Parathyroid adenoma (tissue), 2 donors: ENCODE results near the gene MYO1D.

ENCODE experiments used
- H2AFZ ChIP-seq: fragments of 300-600 bp; sonication (generic); one replicate; pipeline ENCODE4 v1.7.0; 2017; ENCODE audit warnings: antibody characterized with exemption, mild to moderate bottlenecking
- H3K27ac ChIP-seq: fragments of 300-600 bp; sonication (generic); one replicate; pipeline ENCODE4 v1.7.0; 2017
- H3K27me3 ChIP-seq: fragments of 300-600 bp; sonication (generic); one replicate; pipeline ENCODE4 v1.7.0; 2017; ENCODE audit warnings: low read length; ENCODE audit not compliant: control insufficient read depth, insufficient read depth
- H3K36me3 ChIP-seq: fragments of 300-600 bp; sonication (generic); one replicate; pipeline ENCODE4 v1.7.0; 2017; ENCODE audit warnings: low read length; ENCODE audit not compliant: control insufficient read depth, insufficient read depth
- H3K4me1 ChIP-seq: fragments of 300-600 bp; sonication (generic); one replicate; pipeline ENCODE4 v1.7.0; 2017; ENCODE audit warnings: control low read depth
- H3K4me2 ChIP-seq: fragments of 300-600 bp; sonication (generic); one replicate; pipeline ENCODE4 v1.7.0; 2017; ENCODE audit warnings: low read length
- H3K4me3 ChIP-seq: fragments of 300-600 bp; sonication (generic); one replicate; pipeline ENCODE4 v1.7.0; 2017; ENCODE audit warnings: low read depth, low read length
- H3K79me2 ChIP-seq: fragments of 300-600 bp; sonication (generic); one replicate; pipeline ENCODE4 v1.7.0; 2017; ENCODE audit warnings: control low read depth
- H3K9ac ChIP-seq: fragments of 300-600 bp; sonication (generic); one replicate; pipeline ENCODE4 v1.7.0; 2017; ENCODE audit warnings: mild to moderate bottlenecking
- H3K9me3 ChIP-seq: fragments of 300-600 bp; sonication (generic); one replicate; pipeline ENCODE4 v1.7.0; 2017; ENCODE audit warnings: low read length; ENCODE audit not compliant: control insufficient read depth
- CTCF ChIP-seq: fragments of 300-600 bp; sonication (generic); IDR thresholded peaks from one replicate; pipeline ENCODE4 v1.7.0; 2017; ENCODE audit warnings: antibody characterized with exemption, mild to moderate bottlenecking
- donor health status: primary hyperparathyroidism.

The MYO1D gene

GRCh38 chr17:32601866-32602265, 275.1 kb downstream of the MYO1D start:
- Histone ChIP-seq H3K27me3 (no peaks in the 10 kb centered on the region), H3K36me3 (no peaks in the 10 kb centered on the region)
- no peak for TF ChIP-seq CTCF

GRCh38 chr17:32596628-32597027, 280.3 kb downstream of the MYO1D start:
- no peak for TF ChIP-seq CTCF
- no peaks in the 10 kb centered on the region for H3K79me2 ChIP-seq
- no peak overlapping the region for H3K9ac ChIP-seq
- no peaks in the 10 kb centered on the region for H3K36me3 ChIP-seq
- H3K4me2 ChIP-seq, result no peak overlapping the region
- H3K27me3 ChIP-seq, result no peaks in the 10 kb centered on the region
- no peaks in the 10 kb centered on the region for H3K4me1 ChIP-seq
- no peaks in the 10 kb centered on the region for H3K9me3 ChIP-seq
- no peak overlapping the region for H3K27ac ChIP-seq
- no peak overlapping the region for H2AFZ ChIP-seq
- no peak overlapping the region for H3K4me3 ChIP-seq

More at GRCh38 chr17:32601866-32602265, 275.1 kb downstream of the MYO1D start:
- Histone ChIP-seq H3K9me3 (no peaks in the 10 kb centered on the region), H3K4me2 (no peak overlapping the region), H3K4me1 (no peaks in the 10 kb centered on the region), H2AFZ (no peak overlapping the region), H3K9ac (no peak overlapping the region), H3K79me2 (no peaks in the 10 kb centered on the region), H3K27ac (no peak overlapping the region), H3K4me3 (no peak overlapping the region)

GRCh38 chr17:32596206-32596605, 280.7 kb downstream of the MYO1D start:
- TF ChIP-seq CTCF, result no peak
- Histone ChIP-seq H3K27ac (no peak overlapping the region), H3K9me3 (no peaks in the 10 kb centered on the region), H3K4me1 (no peaks in the 10 kb centered on the region), H3K27me3 (no peaks in the 10 kb centered on the region), H3K9ac (no peak overlapping the region), H3K4me2 (no peak overlapping the region), H3K36me3 (no peaks in the 10 kb centered on the region), H3K79me2 (no peaks in the 10 kb centered on the region), H3K4me3 (no peak overlapping the region), H2AFZ (no peak overlapping the region)

GRCh38 chr17:32593003-32593402, 283.9 kb downstream of the MYO1D start:
- Histone ChIP-seq H3K4me1 (no peaks in the 10 kb centered on the region), H3K36me3 (no peaks in the 10 kb centered on the region), H3K4me2 (no peak overlapping the region), H3K9me3 (no peaks in the 10 kb centered on the region), H3K4me3 (no peak overlapping the region), H2AFZ (no peak overlapping the region), H3K79me2 (no peaks in the 10 kb centered on the region), H3K27me3 (no peaks in the 10 kb centered on the region), H3K9ac (no peak overlapping the region), H3K27ac (no peak overlapping the region)
- peak; percentile 7 for TF ChIP-seq CTCF

- Histone ChIP-seq H3K27ac (no peak overlapping the region), H3K79me2 (no peaks in the 10 kb centered on the region), H3K9ac (no peak overlapping the region), H3K4me3 (no peak overlapping the region), H3K4me2 (no peak overlapping the region), H3K36me3 (no peaks in the 10 kb centered on the region), H3K27me3 (no peaks in the 10 kb centered on the region), H3K9me3 (no peaks in the 10 kb centered on the region), H3K4me1 (no peaks in the 10 kb centered on the region), H2AFZ (no peak overlapping the region)
- no peak for TF ChIP-seq CTCF
Observed at GRCh38 chr17:32591405-32591804, 285.5 kb downstream of the MYO1D start.
